Activated CD8-positive, alpha-beta T cell treated with anti-CD3 and anti-CD28 coated beads for 36 hours (primary cell): ENCODE data around the gene NDEL1. TPM values are rescaled to one million over a fixed set of nuclear protein-coding genes. Genes with fewer than 3 reads are reported as not detected.

Experiments
- ATAC-seq: fragments of 200-7000 bp; cut with Tn5 transposase; one replicate; pipeline ENCODE4 v1.10.0; 2021; ENCODE audit warnings: mild to moderate bottlenecking, moderate library complexity
- CTCF ChIA-PET: fragments of 350-600 bp; sonication (Branson Sonifier 250); formaldehyde crosslinking; loops from one replicate; lab custom pipeline; 2021; ENCODE audit warnings: antibody characterized with exemption; lab: Charles Lee
- POLR2A ChIA-PET: fragments of 350-600 bp; sonication (Branson Sonifier 250); formaldehyde crosslinking; loops from one replicate; lab custom pipeline; 2021; ENCODE audit warnings: antibody characterized with exemption; lab: Charles Lee
- DNase-seq: peaks from one replicate; pipeline ENCODE4 v3.0.0-alpha.2; 2020
- H3K27ac Mint-ChIP-seq: one replicate; pipeline ENCODE4 v1.8.0; 2021; ENCODE audit warnings: mild to moderate bottlenecking, mixed read lengths
- H3K27me3 Mint-ChIP-seq: one replicate; pipeline ENCODE4 v1.8.0; 2021; ENCODE audit warnings: mixed read lengths
- H3K36me3 Mint-ChIP-seq: one replicate; pipeline ENCODE4 v1.8.0; 2021; ENCODE audit warnings: low read depth, mixed read lengths
- H3K4me1 Mint-ChIP-seq: one replicate; pipeline ENCODE4 v1.8.0; 2021; ENCODE audit warnings: low read depth, mixed read lengths
- H3K4me3 Mint-ChIP-seq: one replicate; pipeline ENCODE4 v1.8.0; 2021; ENCODE audit warnings: mild to moderate bottlenecking, moderate library complexity, mixed read lengths
- H3K9me3 Mint-ChIP-seq: one replicate; pipeline ENCODE4 v1.8.0; 2021; ENCODE audit warnings: mixed read lengths
- intact Hi-C: fragments of 100-400 bp; cut with micrococcal nuclease; formaldehyde crosslinking; loops from one replicate; pipeline ENCODE4 v1.10.0; 2022
- total RNA-seq, 2 experiments: library from RNA; stranded (reverse); gene quantifications; one replicate each; pipeline ENCODE4 v1.2.3, GENCODE V29; 2021
- TF ChIP-seq, protein P1 (sequence below): fragments of 200-600 bp; IDR thresholded peaks from one replicate; pipeline ENCODE4 v1.8.0; 2022; ENCODE audit warnings: antibody characterized with exemption, mild to moderate bottlenecking

NDEL1 gene
- total RNA-seq, 2 experiments from 2014 or later = 48.1 to 53.9 TPM

DNA sequence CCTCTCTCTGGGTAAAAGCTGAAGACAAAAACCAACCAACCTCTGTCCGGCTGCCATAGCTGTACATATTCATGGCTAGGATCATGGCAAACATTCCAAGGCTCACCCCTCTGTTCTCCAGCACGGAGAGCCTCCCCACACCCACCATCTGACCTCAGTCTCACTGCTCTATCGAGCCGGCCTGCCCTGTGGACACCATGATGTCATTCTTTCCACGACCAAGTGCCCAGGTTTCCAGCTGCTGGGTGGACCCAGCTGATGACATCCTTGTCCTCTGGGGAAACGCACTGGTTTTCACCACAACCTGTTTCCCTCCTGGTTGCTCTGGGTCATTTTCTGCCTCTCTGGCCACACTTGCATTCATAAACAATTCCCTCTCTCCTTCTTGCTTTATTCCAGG is 67.7 kb downstream of the NDEL1 start:
- intact Hi-C loops = no loop called here
- ATAC-seq = no peak
- DNase-seq = no peak
- CTCF ChIA-PET = interaction anchor here (1.6 kb wide), 1 partner anchor 94 kb away, joined by 4 read pairs; no protein-coding TSS in a partner anchor
- TF ChIP-seq, protein P1, sequence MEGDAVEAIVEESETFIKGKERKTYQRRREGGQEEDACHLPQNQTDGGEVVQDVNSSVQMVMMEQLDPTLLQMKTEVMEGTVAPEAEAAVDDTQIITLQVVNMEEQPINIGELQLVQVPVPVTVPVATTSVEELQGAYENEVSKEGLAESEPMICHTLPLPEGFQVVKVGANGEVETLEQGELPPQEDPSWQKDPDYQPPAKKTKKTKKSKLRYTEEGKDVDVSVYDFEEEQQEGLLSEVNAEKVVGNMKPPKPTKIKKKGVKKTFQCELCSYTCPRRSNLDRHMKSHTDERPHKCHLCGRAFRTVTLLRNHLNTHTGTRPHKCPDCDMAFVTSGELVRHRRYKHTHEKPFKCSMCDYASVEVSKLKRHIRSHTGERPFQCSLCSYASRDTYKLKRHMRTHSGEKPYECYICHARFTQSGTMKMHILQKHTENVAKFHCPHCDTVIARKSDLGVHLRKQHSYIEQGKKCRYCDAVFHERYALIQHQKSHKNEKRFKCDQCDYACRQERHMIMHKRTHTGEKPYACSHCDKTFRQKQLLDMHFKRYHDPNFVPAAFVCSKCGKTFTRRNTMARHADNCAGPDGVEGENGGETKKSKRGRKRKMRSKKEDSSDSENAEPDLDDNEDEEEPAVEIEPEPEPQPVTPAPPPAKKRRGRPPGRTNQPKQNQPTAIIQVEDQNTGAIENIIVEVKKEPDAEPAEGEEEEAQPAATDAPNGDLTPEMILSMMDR = no peak
- POLR2A ChIA-PET = no interaction called here
- Mint-ChIP-seq H3K36me3 (no peaks in the 10 kb centered on the region), H3K4me1 (no peaks in the 10 kb centered on the region), H3K27ac (no peak overlapping the region), H3K4me3 (no peak overlapping the region), H3K9me3 (no peaks in the 10 kb centered on the region), H3K27me3 (no peaks in the 10 kb centered on the region)

DNA sequence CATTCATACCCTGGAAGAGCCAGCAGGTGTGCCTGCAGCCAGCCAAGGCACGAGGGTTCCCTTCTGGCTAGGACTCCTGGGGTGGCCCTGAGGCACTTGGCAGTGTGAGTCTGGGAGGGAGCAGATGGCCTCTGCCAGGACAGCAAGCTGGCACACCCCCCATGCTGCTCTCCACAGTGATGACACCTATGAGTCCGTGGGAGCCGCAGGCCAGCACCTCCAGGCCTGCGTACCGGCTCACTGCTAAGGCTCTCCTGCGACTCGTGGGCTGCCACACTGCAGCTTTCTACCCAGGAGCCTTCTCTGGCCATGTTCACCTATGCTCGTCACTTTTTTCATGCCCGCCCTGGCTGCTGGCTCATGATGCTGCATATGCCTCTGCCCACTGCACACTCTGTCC is 68.1 kb downstream of the NDEL1 start:
- H3K36me3 Mint-ChIP-seq = no peaks in the 10 kb centered on the region
- POLR2A ChIA-PET = no interaction called here
- H3K27ac Mint-ChIP-seq = no peak overlapping the region
- intact Hi-C loops = no loop called here
- no peak for DNase-seq
- H3K4me1 Mint-ChIP-seq = no peaks in the 10 kb centered on the region
- no peaks in the 10 kb centered on the region for H3K27me3 Mint-ChIP-seq
- no peaks in the 10 kb centered on the region for H3K9me3 Mint-ChIP-seq
- no peak for ATAC-seq
- CTCF ChIA-PET = interaction anchor here (1.6 kb wide), 1 partner anchor 94 kb away, joined by 4 read pairs; no protein-coding TSS in a partner anchor
- TF ChIP-seq, protein P1 = no peak
- H3K4me3 Mint-ChIP-seq = no peak overlapping the region

DNA sequence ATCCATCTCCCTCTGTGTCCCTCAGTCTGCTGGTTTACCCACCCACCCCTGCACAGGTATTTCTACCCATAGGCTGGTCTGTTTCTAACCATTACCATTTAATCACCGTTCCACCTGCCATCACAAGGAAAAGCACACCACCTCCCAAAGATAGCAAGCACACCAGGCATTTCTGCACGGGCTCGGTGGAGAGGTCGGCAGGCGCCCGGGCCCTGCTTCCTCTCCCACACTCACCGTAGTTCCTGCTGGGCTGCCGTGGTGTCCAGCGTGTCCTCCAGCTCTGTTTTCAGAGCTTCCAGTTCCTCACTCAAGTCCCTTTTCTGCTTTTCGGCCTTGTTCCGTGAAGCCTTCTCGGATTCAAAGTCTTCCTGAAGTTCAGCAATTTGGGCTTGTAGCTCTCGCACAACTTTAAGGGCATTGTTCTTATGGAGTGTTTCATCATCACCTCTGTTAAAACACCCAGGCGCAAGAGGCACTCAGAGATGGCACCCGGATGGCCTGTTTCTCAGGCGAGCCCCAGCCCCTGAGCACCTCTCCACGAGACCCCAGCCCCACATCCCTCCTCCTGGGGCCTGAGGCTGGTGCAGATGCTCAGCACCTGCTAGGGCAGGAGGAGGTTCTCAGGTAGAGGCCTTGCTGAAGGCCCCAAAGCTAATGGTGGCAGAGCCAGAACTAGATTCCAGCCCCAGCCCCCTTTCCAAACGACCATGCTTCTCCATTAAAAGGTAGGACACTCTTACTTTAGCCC is 69.0 kb downstream of the NDEL1 start:
- H3K4me1 Mint-ChIP-seq = no peaks in the 10 kb centered on the region
- H3K9me3 Mint-ChIP-seq = no peaks in the 10 kb centered on the region
- H3K4me3 Mint-ChIP-seq = no peak overlapping the region
- TF ChIP-seq, protein P1 = no peak
- no peaks in the 10 kb centered on the region for H3K27me3 Mint-ChIP-seq
- ChIA-PET CTCF (interaction anchor here (1.6 kb wide), 1 partner anchor 95 kb away, joined by 4 read pairs; no protein-coding TSS in a partner anchor), POLR2A (no interaction called here)
- intact Hi-C loops = no loop called here
- no peak for DNase-seq
- no peaks in the 10 kb centered on the region for H3K36me3 Mint-ChIP-seq
- ATAC-seq = no peak
- H3K27ac Mint-ChIP-seq = no peak overlapping the region

DNA sequence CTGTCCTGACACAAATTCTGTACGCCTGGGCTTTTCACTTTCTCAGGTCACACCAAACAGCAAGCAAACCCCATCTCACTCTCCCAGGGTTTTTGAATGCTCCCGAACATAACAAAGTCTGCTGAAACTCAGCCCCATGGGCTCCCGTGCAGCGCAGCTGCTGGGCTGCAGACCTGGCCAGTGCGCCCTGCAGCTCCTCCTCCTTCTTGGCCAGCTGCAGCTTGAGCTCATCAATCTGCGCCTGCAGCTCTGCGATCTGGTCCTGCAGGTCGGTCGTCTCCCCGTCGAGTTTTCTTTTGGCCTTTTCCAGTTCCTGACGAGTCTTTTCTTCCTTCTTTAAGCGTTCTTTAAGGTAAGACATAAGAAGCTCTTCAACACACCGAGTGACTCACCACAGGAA is 70.5 kb downstream of the NDEL1 start:
- Mint-ChIP-seq H3K9me3 (no peaks in the 10 kb centered on the region), H3K36me3 (no peaks in the 10 kb centered on the region), H3K27me3 (no peaks in the 10 kb centered on the region), H3K4me3 (no peak overlapping the region), H3K27ac (no peak overlapping the region), H3K4me1 (no peaks in the 10 kb centered on the region)
- intact Hi-C loops = no loop called here
- TF ChIP-seq, protein P1 = no peak
- ATAC-seq (no peak), DNase-seq (no peak)
- CTCF ChIA-PET = no interaction called here
- POLR2A ChIA-PET = no interaction called here

DNA sequence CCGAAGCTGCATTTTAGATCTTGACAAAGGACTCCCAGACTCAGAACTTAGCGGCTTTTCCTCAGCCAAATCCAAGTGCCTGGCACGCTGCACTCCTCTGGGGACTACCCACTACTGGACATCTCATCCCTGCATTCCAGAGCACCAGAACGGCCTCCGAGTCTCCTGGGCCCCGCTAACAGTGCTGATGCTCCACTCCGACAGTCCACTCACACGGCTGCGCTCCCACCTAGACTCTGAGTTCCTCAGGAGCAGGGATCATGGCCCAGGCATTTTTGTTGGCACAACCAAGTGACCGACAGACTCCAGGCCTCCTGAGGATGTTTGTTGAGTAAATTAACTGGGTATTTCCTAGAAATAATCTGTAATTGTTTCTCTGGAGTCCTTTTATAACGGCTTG is 79.1 kb downstream of the NDEL1 start:
- ChIA-PET CTCF (no interaction called here), POLR2A (interaction anchor here (0.6 kb wide), 1 partner anchor 41 kb away, joined by 4 read pairs; no protein-coding TSS in a partner anchor)
- no peak overlapping the region for H3K4me3 Mint-ChIP-seq
- no peak overlapping the region for H3K27ac Mint-ChIP-seq
- H3K36me3 Mint-ChIP-seq = no peaks in the 10 kb centered on the region
- intact Hi-C loops = no loop called here
- no peaks in the 10 kb centered on the region for H3K9me3 Mint-ChIP-seq
- DNase-seq (no peak), ATAC-seq (no peak)
- TF ChIP-seq, protein P1 = no peak
- no peaks in the 10 kb centered on the region for H3K4me1 Mint-ChIP-seq
- no peaks in the 10 kb centered on the region for H3K27me3 Mint-ChIP-seq
